ENCODE data around the gene F10. TPM values are rescaled to one million over a fixed set of nuclear protein-coding genes. Genes with fewer than 3 reads are reported as not detected.

The F10 gene
- total RNA-seq, 3 donors from 2014 or later (not counting 1 experiment from before 2014, with no cell fraction given), result not detected

DNA sequence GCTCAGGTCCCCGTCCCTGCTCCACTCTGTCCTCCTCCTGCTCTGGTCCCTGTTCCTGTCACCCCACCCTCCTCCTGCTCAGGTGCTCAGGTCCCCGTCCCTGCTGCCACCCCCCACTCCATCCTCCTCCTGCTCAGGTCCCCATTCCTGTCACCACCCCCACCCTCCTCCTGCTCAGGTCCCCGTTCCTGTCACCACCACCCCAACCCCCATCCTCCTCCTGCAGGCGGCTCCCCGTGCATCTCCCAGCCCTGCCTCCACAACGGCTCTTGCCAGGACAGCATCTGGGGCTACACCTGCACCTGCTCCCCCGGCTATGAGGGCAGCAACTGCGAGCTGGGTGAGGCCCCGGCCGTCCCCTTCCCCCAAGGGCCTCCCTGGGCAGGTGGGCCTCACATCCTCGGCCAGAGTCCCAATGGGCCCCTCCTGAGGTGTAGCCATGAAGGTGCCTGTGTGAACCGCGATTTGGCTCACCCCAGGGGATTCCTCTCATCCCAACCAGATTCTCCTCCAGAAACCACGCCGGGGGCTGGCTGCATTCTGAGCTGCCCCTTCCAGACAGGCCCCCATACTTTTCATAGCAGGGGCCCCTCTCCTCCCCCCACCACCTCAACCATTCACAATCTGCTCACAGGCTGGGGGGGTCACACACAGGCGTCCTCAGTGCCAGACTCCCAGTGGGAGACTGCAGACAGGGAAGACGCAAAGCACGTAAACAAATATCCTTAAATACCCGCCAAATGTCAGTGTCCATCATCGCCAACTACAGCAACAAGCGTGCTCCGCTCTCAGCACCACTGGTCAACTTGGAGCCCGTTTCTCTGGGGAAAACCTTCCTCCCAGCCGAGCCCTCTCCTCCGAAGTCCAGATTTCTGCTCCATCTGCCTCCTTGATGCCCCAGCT lies 40.4 kb downstream of the F10 start:
- Histone ChIP-seq H3K27me3 (ENCODE audit: control insufficient read depth, insufficient read depth, low read length) (no peaks in the 10 kb centered on the region), H3K36me3 (ENCODE audit: control insufficient read depth, insufficient read depth, low read length) (no peaks in the 10 kb centered on the region), H3K4me1 (ENCODE audit: control insufficient read depth, insufficient read depth, low read length) (peaks cover 21% of the 10 kb centered on the region), H3K27ac (ENCODE audit: low read length) (no peak overlapping the region), H3K4me3 (ENCODE audit: low read length) (no peak overlapping the region), H3K9me3 (ENCODE audit: control insufficient read depth, insufficient read depth, low read length) (no peaks in the 10 kb centered on the region)
- DNase-seq (peak in 1 of 2 donors; percentile 53), ATAC-seq (no peak)
- H3K4me3 Mint-ChIP-seq, result peak overlapping the region; percentile 60
- TF ChIP-seq, protein P1, sequence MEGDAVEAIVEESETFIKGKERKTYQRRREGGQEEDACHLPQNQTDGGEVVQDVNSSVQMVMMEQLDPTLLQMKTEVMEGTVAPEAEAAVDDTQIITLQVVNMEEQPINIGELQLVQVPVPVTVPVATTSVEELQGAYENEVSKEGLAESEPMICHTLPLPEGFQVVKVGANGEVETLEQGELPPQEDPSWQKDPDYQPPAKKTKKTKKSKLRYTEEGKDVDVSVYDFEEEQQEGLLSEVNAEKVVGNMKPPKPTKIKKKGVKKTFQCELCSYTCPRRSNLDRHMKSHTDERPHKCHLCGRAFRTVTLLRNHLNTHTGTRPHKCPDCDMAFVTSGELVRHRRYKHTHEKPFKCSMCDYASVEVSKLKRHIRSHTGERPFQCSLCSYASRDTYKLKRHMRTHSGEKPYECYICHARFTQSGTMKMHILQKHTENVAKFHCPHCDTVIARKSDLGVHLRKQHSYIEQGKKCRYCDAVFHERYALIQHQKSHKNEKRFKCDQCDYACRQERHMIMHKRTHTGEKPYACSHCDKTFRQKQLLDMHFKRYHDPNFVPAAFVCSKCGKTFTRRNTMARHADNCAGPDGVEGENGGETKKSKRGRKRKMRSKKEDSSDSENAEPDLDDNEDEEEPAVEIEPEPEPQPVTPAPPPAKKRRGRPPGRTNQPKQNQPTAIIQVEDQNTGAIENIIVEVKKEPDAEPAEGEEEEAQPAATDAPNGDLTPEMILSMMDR (IDR thresholded peaks at IDR 0.05), result no peak
- intact Hi-C loops (cut with micrococcal nuclease), result no loop called here
- peak overlapping the region in 1 of 2 donors; percentile 23 for H3K27ac Mint-ChIP-seq
- H3K36me3 Mint-ChIP-seq, result no peaks in the 10 kb centered on the region
- H3K27me3 Mint-ChIP-seq (ENCODE audit: low read depth in 2 of 2), result peaks cover 0 to 12% of the 10 kb centered on the region in 2 donors
- peaks cover 26 to 39% of the 10 kb centered on the region in 2 donors for H3K4me1 Mint-ChIP-seq
- H3K9me3 Mint-ChIP-seq, result peaks cover 2 to 3% of the 10 kb centered on the region in 2 donors
- WGBS (ENCODE audit: insufficient coverage), result 49% methylated on average over 25 of the region's 25 CpGs

GRCh38 chr13:113164492-113164891 lies 41.9 kb downstream of the F10 start:
- Histone ChIP-seq H3K4me1 (ENCODE audit: control insufficient read depth, insufficient read depth, low read length) (peaks cover 21% of the 10 kb centered on the region), H3K4me3 (ENCODE audit: low read length) (no peak overlapping the region), H3K27me3 (ENCODE audit: control insufficient read depth, insufficient read depth, low read length) (no peaks in the 10 kb centered on the region), H3K36me3 (ENCODE audit: control insufficient read depth, insufficient read depth, low read length) (no peaks in the 10 kb centered on the region), H3K9me3 (ENCODE audit: control insufficient read depth, insufficient read depth, low read length) (no peaks in the 10 kb centered on the region), H3K27ac (ENCODE audit: low read length) (no peak overlapping the region)
- no peak for DNase-seq
- peak in 1 of 3 donors; percentile 61 for ATAC-seq
- peaks cover 26 to 48% of the 10 kb centered on the region in 2 donors for H3K4me1 Mint-ChIP-seq
- peaks cover 2 to 3% of the 10 kb centered on the region in 2 donors for H3K9me3 Mint-ChIP-seq
- intact Hi-C loops (cut with micrococcal nuclease), result no loop called here
- no peaks in the 10 kb centered on the region for H3K36me3 Mint-ChIP-seq
- 69% methylated on average over 12 of the region's 12 CpGs for WGBS (ENCODE audit: insufficient coverage)
- TF ChIP-seq, protein P1 (IDR thresholded peaks at IDR 0.05), result no peak
- H3K4me3 Mint-ChIP-seq, result peak overlapping the region; percentile 42
- H3K27me3 Mint-ChIP-seq (ENCODE audit: low read depth in 2 of 2), result peaks cover 0 to 12% of the 10 kb centered on the region in 2 donors
- H3K27ac Mint-ChIP-seq, result no peak overlapping the region

GRCh38 chr13:113166266-113166665 lies 43.7 kb downstream of the F10 start:
- no peaks in the 10 kb centered on the region for H3K36me3 ChIP-seq (ENCODE audit: control insufficient read depth, insufficient read depth, low read length)
- no peaks in the 10 kb centered on the region for H3K9me3 ChIP-seq (ENCODE audit: control insufficient read depth, insufficient read depth, low read length)
- DNase-seq, result no peak
- TF ChIP-seq, protein P1 (IDR thresholded peaks at IDR 0.05), result no peak
- peaks cover 30% of the 10 kb centered on the region for H3K4me1 ChIP-seq (ENCODE audit: control insufficient read depth, insufficient read depth, low read length)
- no peak overlapping the region for H3K4me3 ChIP-seq (ENCODE audit: low read length)
- H3K27me3 ChIP-seq (ENCODE audit: control insufficient read depth, insufficient read depth, low read length), result no peaks in the 10 kb centered on the region
- intact Hi-C loops (cut with micrococcal nuclease), result no loop called here
- peaks cover 28 to 63% of the 10 kb centered on the region in 2 donors for H3K4me1 Mint-ChIP-seq
- H3K27ac Mint-ChIP-seq, result peak overlapping the region in 1 of 2 donors; percentile 77
- 72% methylated on average over 10 of the region's 10 CpGs for WGBS (ENCODE audit: insufficient coverage)
- H3K27ac ChIP-seq (ENCODE audit: low read length), result no peak overlapping the region
- H3K9me3 Mint-ChIP-seq, result peaks cover 2 to 3% of the 10 kb centered on the region in 2 donors
- peak overlapping the region; percentile 22 for H3K4me3 Mint-ChIP-seq
- no peaks in the 10 kb centered on the region for H3K36me3 Mint-ChIP-seq
- peak in 1 of 3 donors; percentile 48 for ATAC-seq
- H3K27me3 Mint-ChIP-seq (ENCODE audit: low read depth in 2 of 2), result peaks cover 0 to 9% of the 10 kb centered on the region in 2 donors
